Lower leg skin (tissue), 4 donors: Measurements from ENCODE around the gene REL. TPM values are rescaled to one million over a fixed set of nuclear protein-coding genes. Genes with fewer than 3 reads are reported as not detected.
"Not testable (repeated sequence)": the region's sequence is repeated elsewhere in the genome, so short reads cannot be mapped to it uniquely, and the experiment has no call there.

Experiments
- DNase-seq, 2 donors: peaks; one replicate each; pipeline ENCODE4 v3.0.0-alpha.2; 2019; ENCODE audit warnings: low spot score in 2 of 2
- H3K4me3 ChIP-seq: fragments of 200-600 bp; sonication (generic); 2 replicates; pipeline ENCODE4 v1.5.1; 2017; ENCODE audit warnings: mild to moderate bottlenecking, low read depth; ENCODE audit not compliant: poor library complexity, severe bottlenecking
- CTCF ChIP-seq, 3 donors: fragments of 450-650 bp; IDR thresholded peaks; one replicate each; pipeline ENCODE4 v1.5.1; 2016; ENCODE audit warnings: antibody characterized with exemption in 3 of 3, mild to moderate bottlenecking in 3 of 3, moderate library complexity in 2 of 3
- POLR2A ChIP-seq, 2 donors: fragments of 450-650 bp; IDR thresholded peaks; one replicate each; pipeline ENCODE4 v1.6.1; 2016 to 2017; ENCODE audit warnings: antibody characterized with exemption in 2 of 2, mild to moderate bottlenecking in 1 of 2, moderate library complexity in 1 of 2
- WGBS, 2 donors: methylation state at CpG; one replicate each; pipeline ENCODE4 v1.1.5; 2018; 5-methylcytosine and 5-hydroxymethylcytosine counted together
- intact Hi-C: fragments of 100-400 bp; cut with DNase I; formaldehyde crosslinking; loops from one replicate; pipeline ENCODE4 v1.15.0; 2023; ENCODE audit warnings: low total_unique reads
- total RNA-seq, 4 donors: library from RNA; depleted of rRNA; stranded (reverse); fragments of >200 nt; gene quantifications; one replicate each; pipeline ENCODE4 v1.1.0, GENCODE V29; 2016

The REL gene
- total RNA-seq, 4 donors from 2014 or later, result 33.8 to 56.2 (median 41.2) TPM

GRCh38 chr2:60882971-60883753 is 1.8 kb downstream of the REL start:
- 8 to 11% methylated on average over 8 of the region's 8 CpGs for WGBS, 2 donors
- H3K4me3 ChIP-seq, result peak overlapping the region; percentile 33
- intact Hi-C loops, result no loop called here
- TF ChIP-seq POLR2A (IDR thresholded peaks at IDR 0.05), result no peak
- no peak for TF ChIP-seq CTCF (IDR thresholded peaks at IDR 0.05)
- no peak for DNase-seq

GRCh38 chr2:60883896-60884295 is 2.5 kb downstream of the REL start:
- 30% methylated on average over 2 of the region's 2 CpGs for WGBS, 2 donors
- no peak for TF ChIP-seq CTCF (IDR thresholded peaks at IDR 0.05)
- no peak for TF ChIP-seq POLR2A (IDR thresholded peaks at IDR 0.05)
- DNase-seq, result no peak
- intact Hi-C loops, result no loop called here
- no peak overlapping the region for H3K4me3 ChIP-seq

GRCh38 chr2:60884800-60885199 is 3.4 kb downstream of the REL start:
- no peak for TF ChIP-seq CTCF (IDR thresholded peaks at IDR 0.05)
- TF ChIP-seq POLR2A (IDR thresholded peaks at IDR 0.05), result no peak
- intact Hi-C loops, result no loop called here
- WGBS, 2 donors, result 29 to 38% methylated on average over 2 of the region's 2 CpGs
- H3K4me3 ChIP-seq, result no peak overlapping the region
- DNase-seq, result no peak

- intact Hi-C loops, result no loop called here
- WGBS, 2 donors, result 51 to 62% methylated on average over 2 of the region's 2 CpGs
- no peak overlapping the region for H3K4me3 ChIP-seq
- DNase-seq, result no peak
- no peak for TF ChIP-seq POLR2A (IDR thresholded peaks at IDR 0.05)
- TF ChIP-seq CTCF (IDR thresholded peaks at IDR 0.05), result no peak
These were observed 4.3 kb downstream of the REL start for GRCh38 chr2:60885683-60886082.

- TF ChIP-seq CTCF (IDR thresholded peaks at IDR 0.05) (no peak), POLR2A (IDR thresholded peaks at IDR 0.05) (no peak)
- intact Hi-C loops, result no loop called here
- no peak for DNase-seq
- no peak overlapping the region for H3K4me3 ChIP-seq
- 40 to 44% methylated on average over 3 of the region's 3 CpGs for WGBS, 2 donors
These were observed 5.6 kb downstream of the REL start for GRCh38 chr2:60886991-60887390.

- no peak for DNase-seq
- no peak overlapping the region for H3K4me3 ChIP-seq
- TF ChIP-seq POLR2A (IDR thresholded peaks at IDR 0.05) (no peak), CTCF (IDR thresholded peaks at IDR 0.05) (no peak)
- WGBS, 2 donors, result 93 to 100% methylated on average over 2 of the region's 2 CpGs
- intact Hi-C loops, result no loop called here
These were observed 7.5 kb downstream of the REL start for GRCh38 chr2:60888853-60889252.

GRCh38 chr2:60889581-60890392 is 8.4 kb downstream of the REL start:
- H3K4me3 ChIP-seq, intact Hi-C loops, DNase-seq: not testable (repeated sequence)
- WGBS, 2 donors, result 95 to 96% methylated on average over 7 of the region's 7 CpGs
